IMR-90 (cell line): ENCODE results near the gene HNRNPLL.

ENCODE experiments used
- MAFK ChIP-seq: IDR thresholded peaks from 2 replicates; pipeline ENCODE4 v1.6.1; 2012; ENCODE audit warnings: low read depth, low read length, improper control_type of control experiment
- POLR2A ChIP-seq: IDR thresholded peaks from 2 replicates; pipeline ENCODE4 v1.6.1; 2012; ENCODE audit warnings: mild to moderate bottlenecking, low read depth, low read length
- SMC3 ChIP-seq: fragments of 150-350 bp; IDR thresholded peaks from 2 replicates; pipeline ENCODE4 v1.6.1; 2016; ENCODE audit warnings: low read depth, mild to moderate bottlenecking, antibody characterized with exemption, low read length, moderate library complexity
- USF2 ChIP-seq: fragments of 150-350 bp; IDR thresholded peaks from 2 replicates; pipeline ENCODE4 v1.6.1; 2017; ENCODE audit warnings: mild to moderate bottlenecking, antibody characterized with exemption, low read length, low read depth
- TF ChIP-seq, protein P1 (sequence below): conservative IDR thresholded peaks from 2 replicates; pipeline ENCODE4 v1.5.1; 2012; ENCODE audit warnings: mild to moderate bottlenecking, low read depth, low read length, improper control_type of control experiment

DNA sequence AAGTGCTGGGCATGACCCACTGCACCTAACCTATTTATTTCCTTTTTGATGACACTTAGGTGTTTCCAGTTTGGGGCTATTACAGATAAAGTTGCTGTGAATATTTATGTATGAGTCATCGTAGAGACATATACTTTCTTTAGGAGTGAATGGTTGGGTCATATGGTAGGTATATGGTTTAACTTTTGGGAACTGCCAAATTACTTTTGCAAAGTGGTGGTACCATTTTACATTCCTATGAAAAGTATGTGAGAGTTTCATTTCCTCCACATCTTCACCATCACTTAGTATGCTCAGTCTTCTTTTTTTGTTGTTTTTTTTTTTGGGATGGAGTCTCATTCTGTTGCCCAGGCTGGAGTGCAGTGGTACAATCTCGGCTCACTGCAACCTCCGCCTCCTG, 56.1 kb downstream of the HNRNPLL start:
- TF ChIP-seq, protein P1, sequence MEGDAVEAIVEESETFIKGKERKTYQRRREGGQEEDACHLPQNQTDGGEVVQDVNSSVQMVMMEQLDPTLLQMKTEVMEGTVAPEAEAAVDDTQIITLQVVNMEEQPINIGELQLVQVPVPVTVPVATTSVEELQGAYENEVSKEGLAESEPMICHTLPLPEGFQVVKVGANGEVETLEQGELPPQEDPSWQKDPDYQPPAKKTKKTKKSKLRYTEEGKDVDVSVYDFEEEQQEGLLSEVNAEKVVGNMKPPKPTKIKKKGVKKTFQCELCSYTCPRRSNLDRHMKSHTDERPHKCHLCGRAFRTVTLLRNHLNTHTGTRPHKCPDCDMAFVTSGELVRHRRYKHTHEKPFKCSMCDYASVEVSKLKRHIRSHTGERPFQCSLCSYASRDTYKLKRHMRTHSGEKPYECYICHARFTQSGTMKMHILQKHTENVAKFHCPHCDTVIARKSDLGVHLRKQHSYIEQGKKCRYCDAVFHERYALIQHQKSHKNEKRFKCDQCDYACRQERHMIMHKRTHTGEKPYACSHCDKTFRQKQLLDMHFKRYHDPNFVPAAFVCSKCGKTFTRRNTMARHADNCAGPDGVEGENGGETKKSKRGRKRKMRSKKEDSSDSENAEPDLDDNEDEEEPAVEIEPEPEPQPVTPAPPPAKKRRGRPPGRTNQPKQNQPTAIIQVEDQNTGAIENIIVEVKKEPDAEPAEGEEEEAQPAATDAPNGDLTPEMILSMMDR: no peak
- TF ChIP-seq POLR2A: no peak
- no peak for TF ChIP-seq MAFK
- TF ChIP-seq SMC3: no peak
- TF ChIP-seq USF2: no peak
